Lung (tissue), 12 donors: ENCODE results near the gene PARP11. TPM values are rescaled to one million over a fixed set of nuclear protein-coding genes. Genes with fewer than 3 reads are reported as not detected.
A peak's percentile ranks its signal among the peaks of the same experiment; 100 is the strongest.

Experiments
- ATAC-seq: fragments of 200-7000 bp; cut with Tn5 transposase; one replicate; pipeline ENCODE4 v1.9.1; 2020; ENCODE audit warnings: moderate number of reproducible peaks; ENCODE audit not compliant: insufficient read depth, low FRiP score
- DNase-seq, 3 donors: peaks; one replicate each; pipeline ENCODE4 v3.0.0-alpha.2; 2013 to 2017
- H3K27ac ChIP-seq, 2 donors: one replicate each; pipeline ENCODE4 v1.5.1; 2013; ENCODE audit warnings: mild to moderate bottlenecking in 2 of 2, moderate library complexity in 2 of 2, control low read depth in 1 of 2, inconsistent platforms in 1 of 2, low read depth in 1 of 2, low read length in 1 of 2
- H3K27me3 ChIP-seq, 3 donors: one replicate each; pipeline ENCODE4 v1.5.1; 2013; ENCODE audit warnings: low read length in 2 of 3; ENCODE audit not compliant: control insufficient read depth in 3 of 3, insufficient read depth in 3 of 3
- H3K36me3 ChIP-seq, 4 donors: one replicate each; pipeline ENCODE4 v1.5.1; 2013; ENCODE audit warnings: low read length in 4 of 4, mild to moderate bottlenecking in 1 of 4, moderate library complexity in 1 of 4; ENCODE audit not compliant: control insufficient read depth in 4 of 4, insufficient read depth in 4 of 4
- H3K4me1 ChIP-seq, 5 donors: one replicate each; pipeline ENCODE4 v1.5.1; 2013; ENCODE audit warnings: low read length in 5 of 5, mild to moderate bottlenecking in 2 of 5, moderate library complexity in 1 of 5; ENCODE audit not compliant: control insufficient read depth in 5 of 5, insufficient read depth in 5 of 5
- H3K4me3 ChIP-seq: one replicate; pipeline ENCODE4 v1.5.1; 2013; ENCODE audit warnings: mild to moderate bottlenecking, control low read depth, moderate library complexity
- H3K9ac ChIP-seq, 2 donors: one replicate each; pipeline ENCODE4 v1.5.1; 2013; ENCODE audit warnings: low read length in 2 of 2, control low read depth in 1 of 2; ENCODE audit not compliant: insufficient read depth in 1 of 2
- H3K9me3 ChIP-seq, 4 donors: one replicate each; pipeline ENCODE4 v1.5.1; 2013; ENCODE audit warnings: low read length in 3 of 4, mild to moderate bottlenecking in 1 of 4, moderate library complexity in 1 of 4; ENCODE audit not compliant: control insufficient read depth in 4 of 4, insufficient read depth in 3 of 4
- CTCF ChIP-seq: IDR thresholded peaks from 2 replicates; pipeline ENCODE4 v1.5.1; 2012; ENCODE audit warnings: mild to moderate bottlenecking; ENCODE audit errors: control extremely low read depth, extremely low read depth
- WGBS, 2 donors: extraction: QIAGEN DNeasy Blood & Tissue Kit; methylation state at CpG; one replicate each; pipeline ENCODE4 v1.1.7; 2013; 5-methylcytosine and 5-hydroxymethylcytosine counted together
- polyA plus RNA-seq, 2 donors: library from polyadenylated mRNA; stranded (reverse); fragments of 200-250 nt; gene quantifications; one replicate each; pipeline ENCODE4 v1.2.1, GENCODE V29; 2013
- total RNA-seq, 2 donors: library from RNA; depleted of rRNA in 1 of 2; stranded (reverse); fragments of >200 nt in 1 of 2; gene quantifications; one replicate each; pipeline ENCODE4 v1.2.1, GENCODE V29; 2014 to 2021
- donor health status: control.
- donor health status: control.
- donor health status: Bipolar disorder and iron deficiency.
- donor health status: healthy.
- donor health status: DM: yes; HTN: yes; CAD: no.

Gene PARP11
- total and polyA plus RNA-seq, 4 donors: 2.7 to 12.8 (median 8.1) TPM

- ATAC-seq (no peak), DNase-seq (peak; percentile 61 to 82 (median 64))
- peaks cover 5 to 7% (median 6%) of the 10 kb centered on the region in 4 donors for H3K36me3 ChIP-seq
- no peaks in the 10 kb centered on the region for H3K9me3 ChIP-seq
- no peak overlapping the region for H3K9ac ChIP-seq
- peak; percentile 79 for TF ChIP-seq CTCF
- H3K27ac ChIP-seq: no peak overlapping the region
- H3K4me1 ChIP-seq: no peaks in the 10 kb centered on the region
- H3K4me3 ChIP-seq: no peak overlapping the region
- 49 to 52% methylated on average over 14 of the region's 14 CpGs for WGBS, 2 donors
- no peaks in the 10 kb centered on the region for H3K27me3 ChIP-seq
Measured at GRCh38 chr12:3803865-3804472, 69.2 kb downstream of the PARP11 start.

- no peaks in the 10 kb centered on the region for H3K9me3 ChIP-seq
- no peak for DNase-seq
- 84 to 90% methylated on average over 5 of the region's 5 CpGs for WGBS, 2 donors
Measured at GRCh38 chr12:3802721-3803120, 70.5 kb downstream of the PARP11 start.

GRCh38 chr12:3797531-3798048 is 75.6 kb downstream of the PARP11 start:
- Histone ChIP-seq H3K27me3 (no peaks in the 10 kb centered on the region), H3K36me3 (peaks cover 0 to 4% (median under 1%) of the 10 kb centered on the region in 4 donors), H3K9ac (no peak overlapping the region), H3K4me1 (no peaks in the 10 kb centered on the region), H3K4me3 (no peak overlapping the region), H3K9me3 (no peaks in the 10 kb centered on the region), H3K27ac (no peak overlapping the region)
- TF ChIP-seq CTCF: no peak
- DNase-seq: no peak
- 58 to 82% methylated on average over 3 of the region's 3 CpGs for WGBS, 2 donors
- no peak for ATAC-seq

More at GRCh38 chr12:3802721-3803120, 70.5 kb downstream of the PARP11 start:
- H3K4me1 ChIP-seq: no peaks in the 10 kb centered on the region
- peaks cover 0 to 9% (median 6%) of the 10 kb centered on the region in 4 donors for H3K36me3 ChIP-seq
- no peak for TF ChIP-seq CTCF
- no peaks in the 10 kb centered on the region for H3K27me3 ChIP-seq
- no peak for ATAC-seq
- no peak overlapping the region for H3K27ac ChIP-seq
- H3K9ac ChIP-seq: no peak overlapping the region
- no peak overlapping the region for H3K4me3 ChIP-seq
